GM18511 (cell line): Measurements from ENCODE around the gene GOLIM4.

Source experiments
- ATAC-seq: cut with Tn5 transposase; IDR thresholded peaks from one replicate; pipeline ENCODE4 v1.9.1; 2021; ENCODE audit warnings: mild to moderate bottlenecking, moderate library complexity; ENCODE audit not compliant: unreplicated experiment

The GOLIM4 gene

GRCh38 chr3:168001244-168001643, 94.5 kb downstream of the GOLIM4 start:
- peak; percentile 56 for ATAC-seq

- ATAC-seq, result no peak
Measured at GRCh38 chr3:167998253-167998652, 97.5 kb downstream of the GOLIM4 start.

GRCh38 chr3:167996514-167996913, 99.2 kb downstream of the GOLIM4 start:
- no peak for ATAC-seq

GRCh38 chr3:167992381-167992780, 103.3 kb downstream of the GOLIM4 start:
- no peak for ATAC-seq

- no peak for ATAC-seq
Measured at GRCh38 chr3:167991213-167991612, 104.5 kb downstream of the GOLIM4 start.

GRCh38 chr3:167989999-167990398, 105.7 kb downstream of the GOLIM4 start:
- ATAC-seq, result no peak

GRCh38 chr3:167989066-167989465, 106.7 kb downstream of the GOLIM4 start:
- ATAC-seq, result no peak

GRCh38 chr3:167983583-167983982, 112.1 kb downstream of the GOLIM4 start:
- ATAC-seq, result no peak

- ATAC-seq, result no peak
Measured at GRCh38 chr3:167978486-167978885, 117.2 kb downstream of the GOLIM4 start.

GRCh38 chr3:167978071-167978470, 117.7 kb downstream of the GOLIM4 start:
- ATAC-seq, result no peak

GRCh38 chr3:167976516-167977361, 119.0 kb downstream of the GOLIM4 start:
- ATAC-seq, result no peak

GRCh38 chr3:167973901-167974300, 121.8 kb downstream of the GOLIM4 start:
- no peak for ATAC-seq

GRCh38 chr3:167973046-167973445, 122.7 kb downstream of the GOLIM4 start:
- ATAC-seq, result no peak

- no peak for ATAC-seq
Measured at GRCh38 chr3:167972502-167972901, 123.2 kb downstream of the GOLIM4 start.

GRCh38 chr3:167969548-167969947, 126.2 kb downstream of the GOLIM4 start:
- no peak for ATAC-seq

- no peak for ATAC-seq
Measured at GRCh38 chr3:167967257-167968036, 128.3 kb downstream of the GOLIM4 start.
